KOPT-K1 (cell line): ENCODE measurements around the gene CACNG6.
"Not testable (repeated sequence)": the region's sequence is repeated elsewhere in the genome, so short reads cannot be mapped to it uniquely, and the experiment has no call there.

ENCODE experiments used
- H3K27ac ChIP-seq: fragments of 200-600 bp; sonication (generic); 2 replicates; pipeline ENCODE4 v1.5.1; 2016; ENCODE audit warnings: antibody characterized with exemption, mild to moderate bottlenecking, low read depth, low read length; ENCODE audit not compliant: poor library complexity, severe bottlenecking
- H3K36me3 ChIP-seq: fragments of 200-600 bp; sonication (generic); 2 replicates; pipeline ENCODE4 v1.5.1; 2017; ENCODE audit warnings: antibody characterized with exemption, mild to moderate bottlenecking, low read length, moderate library complexity; ENCODE audit not compliant: insufficient read depth
- H3K9me3 ChIP-seq: fragments of 200-600 bp; sonication (generic); 2 replicates; pipeline ENCODE4 v1.5.1; 2017; ENCODE audit warnings: antibody characterized with exemption, low read length, mild to moderate bottlenecking; ENCODE audit not compliant: insufficient read depth, poor library complexity, severe bottlenecking

CACNG6 gene

DNA sequence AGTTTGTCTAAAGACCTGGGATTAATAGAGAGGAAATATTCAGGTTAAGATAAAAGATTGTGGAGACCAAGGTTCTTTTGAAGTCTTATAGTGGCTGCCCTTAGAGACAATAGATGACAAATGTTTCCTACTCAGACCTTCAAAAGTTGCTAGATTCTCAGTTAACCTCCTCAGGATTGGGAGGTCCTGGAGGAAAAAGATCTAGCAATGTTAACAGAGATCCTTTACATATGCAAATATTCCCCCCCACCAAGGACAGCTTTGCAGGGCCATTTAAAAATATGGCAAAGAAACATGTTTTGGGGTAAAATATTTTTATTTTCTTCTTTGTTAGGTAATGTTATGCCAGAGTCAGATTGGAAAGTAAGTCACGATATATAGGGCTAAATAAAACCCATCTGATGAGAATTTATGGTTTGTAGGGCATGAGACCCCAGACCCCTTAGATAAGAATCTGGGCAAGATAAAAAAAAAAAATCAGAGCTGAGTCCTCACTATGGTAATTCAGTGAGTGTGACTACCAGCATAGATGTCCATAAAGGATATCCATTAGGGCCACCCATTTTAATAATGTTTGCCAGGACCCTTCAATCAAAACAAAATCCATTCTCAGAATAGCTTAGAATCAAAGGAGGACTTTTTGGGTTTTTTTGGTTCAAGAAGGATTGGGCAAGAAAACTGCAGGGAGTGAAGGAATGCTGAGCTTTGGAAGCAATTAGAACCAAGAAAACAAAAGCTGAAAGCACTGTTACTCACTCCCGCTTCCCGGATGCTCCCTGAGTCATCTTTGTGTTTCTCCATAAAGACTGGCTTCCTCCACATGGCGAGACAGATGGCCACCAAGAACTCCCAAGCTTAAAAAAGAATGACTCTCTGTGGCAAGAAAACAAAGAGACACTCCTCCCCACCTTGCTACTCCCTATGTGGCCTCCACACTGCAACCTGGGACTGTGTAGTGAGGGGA, 44.1 kb downstream of the CACNG6 start:
- no peaks in the 10 kb centered on the region for H3K36me3 ChIP-seq
- no peak overlapping the region for H3K27ac ChIP-seq

DNA sequence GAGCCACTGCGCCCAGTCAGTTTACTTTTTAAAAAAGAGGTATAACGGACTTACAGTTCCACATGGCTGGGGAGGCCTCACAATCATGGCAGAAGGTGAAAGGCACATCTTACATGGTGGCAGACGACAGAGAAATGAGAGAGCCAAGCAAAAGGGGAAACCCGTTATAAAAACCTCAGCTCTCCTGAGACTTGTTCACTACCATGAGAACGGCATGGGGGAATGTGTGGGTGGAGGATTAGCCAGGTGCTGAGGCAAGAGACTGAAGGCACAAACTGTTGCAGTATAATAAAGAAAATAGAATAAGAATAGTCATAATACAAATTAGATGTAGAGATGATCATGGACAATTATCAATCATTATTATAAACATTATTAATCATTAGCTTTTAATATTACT, 45.1 kb downstream of the CACNG6 start:
- H3K27ac ChIP-seq, H3K36me3 ChIP-seq, H3K9me3 ChIP-seq: not testable (repeated sequence)

More for the DNA sequence above, 44.1 kb downstream of the CACNG6 start:
- H3K9me3 ChIP-seq: no peaks in the 10 kb centered on the region

DNA sequence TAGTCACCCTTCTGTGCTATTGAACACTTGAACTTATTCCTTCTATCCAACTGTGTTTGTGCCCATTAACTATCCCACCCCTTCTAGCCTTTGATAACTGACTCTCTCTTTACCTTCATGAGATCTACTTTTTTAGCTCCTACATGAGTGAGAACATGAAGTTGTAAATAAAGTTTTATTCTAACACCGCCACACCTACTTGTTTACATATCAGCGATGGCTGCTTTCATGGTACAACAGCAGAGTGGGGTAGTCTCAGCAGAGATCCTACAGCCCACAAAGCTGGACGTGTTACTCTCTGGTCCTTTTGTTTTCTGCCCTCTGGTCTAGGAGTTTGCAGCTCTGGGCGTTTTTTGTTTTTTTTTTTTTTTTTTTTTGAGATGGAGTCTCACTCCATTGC, 48.6 kb downstream of the CACNG6 start:
- Histone ChIP-seq H3K27ac (no peak overlapping the region), H3K36me3 (no peaks in the 10 kb centered on the region), H3K9me3 (no peaks in the 10 kb centered on the region)

DNA sequence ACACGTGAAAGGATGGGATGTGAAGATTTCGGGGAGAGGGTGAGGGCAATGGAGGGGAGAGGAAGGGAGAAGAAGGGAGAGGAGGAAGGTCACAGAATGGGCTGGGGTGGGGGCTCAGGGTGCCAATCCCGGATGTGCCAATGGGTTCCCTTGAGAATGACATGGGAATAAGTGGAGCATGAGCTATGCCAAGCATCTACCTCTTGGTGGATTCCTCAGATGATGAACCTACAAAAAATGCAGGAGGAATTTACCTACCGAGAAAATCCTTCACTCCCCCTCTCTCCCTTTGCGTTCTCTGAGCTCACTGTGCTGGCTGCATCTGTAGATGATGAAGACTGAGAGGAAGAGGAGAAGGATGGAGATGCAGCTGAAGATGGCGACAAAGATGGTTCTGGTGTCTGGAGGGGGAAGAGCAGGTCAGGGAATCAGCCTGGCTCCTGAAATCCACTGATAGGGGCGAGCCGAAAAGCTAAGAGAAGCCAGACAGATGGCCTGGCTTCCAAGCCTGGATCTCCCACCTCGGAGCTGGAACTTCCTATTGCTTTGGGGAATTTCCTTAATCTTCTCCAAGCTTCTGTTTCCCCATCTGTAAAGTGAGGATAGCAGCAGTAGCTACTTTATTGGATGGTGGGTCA, 50.7 kb downstream of the CACNG6 start:
- Histone ChIP-seq H3K36me3 (no peaks in the 10 kb centered on the region), H3K9me3 (no peaks in the 10 kb centered on the region), H3K27ac (no peak overlapping the region)

DNA sequence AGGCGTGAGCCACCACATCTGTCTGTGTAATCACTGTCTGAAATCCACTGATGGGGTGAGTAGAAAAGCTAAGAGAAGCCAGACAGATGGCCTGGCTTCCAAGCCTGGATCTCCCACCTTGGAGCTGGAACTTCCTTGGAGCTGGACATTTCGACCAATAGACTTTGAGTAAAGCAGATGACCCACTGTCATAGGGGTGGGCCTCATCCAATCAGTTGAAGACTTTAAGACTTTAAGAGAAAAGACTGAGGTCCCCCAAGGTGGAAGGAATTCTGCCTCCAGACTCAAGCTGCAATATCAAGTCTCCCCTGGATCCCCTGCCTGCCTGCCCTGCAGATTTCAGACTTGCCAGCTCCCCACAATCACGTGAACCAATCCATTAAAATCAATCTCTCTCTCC, 51.6 kb downstream of the CACNG6 start:
- no peaks in the 10 kb centered on the region for H3K9me3 ChIP-seq
- no peaks in the 10 kb centered on the region for H3K36me3 ChIP-seq
- H3K27ac ChIP-seq: no peak overlapping the region

DNA sequence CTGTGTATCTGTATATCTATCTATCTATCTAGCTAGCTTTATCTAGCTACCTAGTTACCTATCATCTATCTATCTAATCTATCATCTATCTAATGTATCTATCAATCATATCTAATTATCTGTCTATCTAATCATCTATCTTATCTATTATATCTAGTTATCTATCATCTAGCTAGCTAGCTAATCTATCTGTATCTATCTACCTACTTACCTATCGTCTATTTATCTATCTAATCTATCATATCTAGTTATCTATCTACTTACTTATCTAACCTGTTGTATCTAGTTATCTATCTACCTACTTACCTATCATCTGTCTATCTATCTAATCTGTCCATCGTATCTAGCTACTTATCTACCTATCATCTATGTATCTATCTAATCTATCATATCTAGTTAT, 54.3 kb downstream of the CACNG6 start:
- no peak overlapping the region for H3K27ac ChIP-seq
- no peaks in the 10 kb centered on the region for H3K9me3 ChIP-seq
- no peaks in the 10 kb centered on the region for H3K36me3 ChIP-seq

DNA sequence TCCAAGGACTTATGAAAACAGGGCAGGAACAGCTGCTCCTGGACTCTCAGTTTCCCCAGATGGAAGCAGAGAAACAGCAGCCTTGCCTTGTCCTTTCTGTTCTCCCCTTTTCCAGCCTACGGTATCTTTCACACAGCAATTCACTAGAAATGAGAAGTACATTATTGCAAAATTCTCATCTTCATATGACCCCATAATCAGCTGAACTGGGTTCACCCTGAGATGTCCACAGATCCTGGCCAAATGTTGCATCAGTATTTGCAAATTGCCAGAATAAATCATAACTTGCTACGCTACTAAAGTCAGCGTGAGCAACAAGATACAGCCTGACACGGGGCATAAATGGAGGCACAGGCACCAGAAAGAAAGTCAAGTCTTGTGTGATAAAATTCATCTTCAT, 56.2 kb downstream of the CACNG6 start:
- Histone ChIP-seq H3K9me3 (no peaks in the 10 kb centered on the region), H3K36me3 (no peaks in the 10 kb centered on the region), H3K27ac (no peak overlapping the region)
